Measurements from ENCODE around the gene OXA1L.

OXA1L gene

DNA sequence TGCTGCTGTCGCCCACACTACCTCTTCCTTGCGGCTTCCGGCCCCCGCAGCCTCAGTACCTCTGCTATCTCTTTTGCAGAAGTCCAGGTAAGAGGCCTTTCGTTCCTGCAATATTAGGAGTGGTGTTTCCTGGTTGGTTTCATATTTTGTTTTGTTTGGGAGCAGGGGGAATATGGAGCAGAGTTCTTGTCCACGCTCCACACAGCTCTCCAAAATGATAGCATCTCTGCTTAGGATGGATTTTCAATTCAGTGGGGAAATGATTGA is 768 bp downstream of the OXA1L start:
- peak overlapping the region; percentile 90 for H3K4me3 ChIP-seq (ENCODE audit: low read depth, low read length)
- DNase-seq (ENCODE audit: low read depth): no peak
- TF ChIP-seq, protein P1, sequence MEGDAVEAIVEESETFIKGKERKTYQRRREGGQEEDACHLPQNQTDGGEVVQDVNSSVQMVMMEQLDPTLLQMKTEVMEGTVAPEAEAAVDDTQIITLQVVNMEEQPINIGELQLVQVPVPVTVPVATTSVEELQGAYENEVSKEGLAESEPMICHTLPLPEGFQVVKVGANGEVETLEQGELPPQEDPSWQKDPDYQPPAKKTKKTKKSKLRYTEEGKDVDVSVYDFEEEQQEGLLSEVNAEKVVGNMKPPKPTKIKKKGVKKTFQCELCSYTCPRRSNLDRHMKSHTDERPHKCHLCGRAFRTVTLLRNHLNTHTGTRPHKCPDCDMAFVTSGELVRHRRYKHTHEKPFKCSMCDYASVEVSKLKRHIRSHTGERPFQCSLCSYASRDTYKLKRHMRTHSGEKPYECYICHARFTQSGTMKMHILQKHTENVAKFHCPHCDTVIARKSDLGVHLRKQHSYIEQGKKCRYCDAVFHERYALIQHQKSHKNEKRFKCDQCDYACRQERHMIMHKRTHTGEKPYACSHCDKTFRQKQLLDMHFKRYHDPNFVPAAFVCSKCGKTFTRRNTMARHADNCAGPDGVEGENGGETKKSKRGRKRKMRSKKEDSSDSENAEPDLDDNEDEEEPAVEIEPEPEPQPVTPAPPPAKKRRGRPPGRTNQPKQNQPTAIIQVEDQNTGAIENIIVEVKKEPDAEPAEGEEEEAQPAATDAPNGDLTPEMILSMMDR (IDR thresholded peaks at IDR 0.05; ENCODE audit: low read depth, low read length, missing control alignments): no peak
- in situ Hi-C loops (cut with HindIII; ENCODE audit: low sequenced_read_pairs): loop anchor here (5.0 kb wide), 2 partner anchors 35 kb away; no protein-coding TSS in a partner anchor

- TF ChIP-seq, protein P1 (IDR thresholded peaks at IDR 0.05; ENCODE audit: low read depth, low read length, missing control alignments): no peak
- in situ Hi-C loops (cut with HindIII; ENCODE audit: low sequenced_read_pairs): loop anchor here (5.0 kb wide), 2 partner anchors 33 to 37 kb away; no protein-coding TSS in a partner anchor
- no peak for DNase-seq (ENCODE audit: low read depth)
- H3K4me3 ChIP-seq (ENCODE audit: low read depth, low read length): no peak overlapping the region
Measured at GRCh38 chr14:22768947-22769346, 2.5 kb downstream of the OXA1L start.

DNA sequence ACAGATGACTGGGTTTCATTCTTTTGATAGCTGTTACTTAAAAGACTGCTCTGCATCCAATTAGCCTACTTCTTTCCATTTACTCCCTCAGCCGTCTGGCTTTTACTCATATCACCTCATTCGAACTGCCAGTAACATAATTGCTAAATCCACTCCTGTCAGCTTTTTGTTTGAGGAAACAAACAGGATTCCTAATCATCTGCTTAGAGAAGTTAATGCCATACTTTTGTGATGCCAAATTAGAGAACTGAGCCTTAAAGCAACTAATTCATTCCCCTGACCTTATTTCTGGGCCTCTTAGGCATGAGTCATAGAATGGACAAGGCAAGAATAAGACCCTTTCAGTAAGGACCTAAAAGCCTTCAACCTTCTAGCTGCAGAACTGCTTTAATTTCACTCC is 2.9 kb downstream of the OXA1L start:
- no peak for DNase-seq (ENCODE audit: low read depth)
- no peak overlapping the region for H3K4me3 ChIP-seq (ENCODE audit: low read depth, low read length)
- in situ Hi-C loops (cut with HindIII; ENCODE audit: low sequenced_read_pairs): loop anchor here (5.0 kb wide), 2 partner anchors 33 to 37 kb away; no protein-coding TSS in a partner anchor
- TF ChIP-seq, protein P1 (IDR thresholded peaks at IDR 0.05; ENCODE audit: low read depth, low read length, missing control alignments): no peak

GRCh38 chr14:22770481-22771187 is 4.1 kb downstream of the OXA1L start:
- H3K4me3 ChIP-seq (ENCODE audit: low read depth, low read length): no peak overlapping the region
- DNase-seq (ENCODE audit: low read depth): no peak
- in situ Hi-C loops (cut with HindIII; ENCODE audit: low sequenced_read_pairs): no loop called here
- TF ChIP-seq, protein P1 (IDR thresholded peaks at IDR 0.05; ENCODE audit: low read depth, low read length, missing control alignments): no peak

DNA sequence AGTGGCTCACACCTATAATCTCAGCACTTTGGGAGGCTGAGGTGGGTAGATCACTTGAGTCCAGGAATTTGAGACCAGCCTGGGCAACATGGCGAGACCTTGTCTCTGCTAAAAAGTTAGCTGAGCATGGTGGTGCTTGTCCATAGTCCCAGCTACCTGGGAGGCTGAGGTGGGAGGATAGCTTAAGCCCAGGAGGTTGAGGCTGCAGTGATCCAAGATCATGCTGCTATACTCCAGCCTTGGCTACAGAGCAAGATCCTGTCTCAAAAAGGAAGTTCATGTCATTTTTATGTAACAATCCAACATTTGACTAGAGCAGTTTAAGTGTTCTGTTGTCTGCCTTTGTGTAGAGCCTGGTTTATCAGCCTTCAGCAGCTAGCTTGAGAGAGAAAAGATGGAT is 6.2 kb downstream of the OXA1L start:
- TF ChIP-seq, protein P1 (IDR thresholded peaks at IDR 0.05; ENCODE audit: low read depth, low read length, missing control alignments): no peak
- H3K4me3 ChIP-seq (ENCODE audit: low read depth, low read length): no peak overlapping the region
- in situ Hi-C loops (cut with HindIII; ENCODE audit: low sequenced_read_pairs): no loop called here
- DNase-seq (ENCODE audit: low read depth): no peak

GRCh38 chr14:22773162-22774010 is 6.9 kb downstream of the OXA1L start:
- in situ Hi-C loops (cut with HindIII; ENCODE audit: low sequenced_read_pairs): no loop called here
- TF ChIP-seq, protein P1 (IDR thresholded peaks at IDR 0.05; ENCODE audit: low read depth, low read length, missing control alignments): no peak
- no peak for DNase-seq (ENCODE audit: low read depth)
- H3K4me3 ChIP-seq (ENCODE audit: low read depth, low read length): no peak overlapping the region

All from astrocyte of the cerebellum (primary cell).